Gastrocnemius medialis (tissue), 4 donors: ENCODE data around the gene DIAPH1. TPM values are rescaled to one million over a fixed set of nuclear protein-coding genes. Genes with fewer than 3 reads are reported as not detected.

ENCODE experiments used
- ATAC-seq, 2 donors: fragments of 150-250 bp; one replicate each; pipeline ENCODE4 v1.9.1; 2016
- DNase-seq, 2 donors: peaks; one replicate each; pipeline ENCODE4 v3.0.0-alpha.2; 2019
- H3K27ac ChIP-seq, 4 donors: fragments of 200-600 bp; sonication (generic); 1 replicate in 1 of 4; 2 replicates in 3 of 4; pipeline ENCODE4 v1.5.1; 2016 to 2018; ENCODE audit warnings: mild to moderate bottlenecking in 2 of 4, moderate library complexity in 1 of 4
- H3K27me3 ChIP-seq, 3 donors: fragments of 200-600 bp; sonication (generic) in 2 of 3; 1 replicate in 1 of 3; 2 replicates in 2 of 3; pipeline versions ENCODE4 v1.5.1 to v1.6.0; 2016 to 2019; ENCODE audit warnings: mild to moderate bottlenecking in 1 of 3, moderate library complexity in 1 of 3
- H3K36me3 ChIP-seq, 2 donors: fragments of 200-600 bp; sonication (generic) in 1 of 2; one replicate each; pipeline ENCODE4 v1.5.1; 2017 to 2018
- H3K4me1 ChIP-seq, 2 donors: fragments of 200-600 bp; sonication (generic) in 1 of 2; one replicate each; pipeline ENCODE4 v1.5.1; 2016 to 2017; ENCODE audit warnings: mild to moderate bottlenecking in 2 of 2
- H3K4me3 ChIP-seq, 4 donors: fragments of 200-600 bp; sonication (generic) in 3 of 4; 1 replicate in 1 of 4; 2 replicates in 3 of 4; pipeline ENCODE4 v1.5.1; 2016 to 2019; ENCODE audit warnings: mild to moderate bottlenecking in 2 of 4
- H3K9me3 ChIP-seq, 3 donors: fragments of 200-600 bp; sonication (generic) in 2 of 3; 1 replicate in 1 of 3; 2 replicates in 2 of 3; pipeline ENCODE4 v1.5.1; 2016 to 2019
- CTCF ChIP-seq, 5 experiments: fragments of 450-650 bp in 3 of 5; fragments of 200-600 bp in 2 of 5; sonication (generic) in 2 of 5; IDR thresholded peaks in 4 of 5; conservative IDR thresholded peaks in 1 of 5; 1 replicate in 4 of 5; 2 replicates in 1 of 5; pipeline ENCODE4 v1.5.1; 2016 to 2019; ENCODE audit warnings: antibody characterized with exemption in 5 of 5, mild to moderate bottlenecking in 3 of 5, moderate library complexity in 3 of 5
- POLR2A ChIP-seq, 2 donors: fragments of 450-650 bp; IDR thresholded peaks; one replicate each; pipeline ENCODE4 v1.6.1; 2017; ENCODE audit warnings: antibody characterized with exemption in 2 of 2, mild to moderate bottlenecking in 2 of 2, moderate library complexity in 2 of 2
- in situ Hi-C, 4 donors: fragments of 200-750 bp; cut with MboI; loops; one replicate each; pipeline versions ENCODE4 v1.15.0 to v1.8.0; 2017; ENCODE audit warnings: low sequenced_read_pairs in 4 of 4
- intact Hi-C: fragments of 100-400 bp; cut with DNase I; formaldehyde crosslinking; loops from one replicate; pipeline ENCODE4 v1.15.1; 2023; ENCODE audit warnings: low total_unique reads
- total RNA-seq, 4 donors: library from RNA; depleted of rRNA; stranded (reverse); fragments of >200 nt; gene quantifications; one replicate each; pipeline versions ENCODE4 v1.1.0 to v1.2.3, GENCODE V29; 2016

Gene DIAPH1
- total RNA-seq, 4 donors from 2014 or later, result 98.3 to 324 (median 214) TPM

- ATAC-seq (no peak), DNase-seq (no peak)
- intact Hi-C loops, result no loop called here
- in situ Hi-C loops, result no loop called here
- Histone ChIP-seq H3K27me3 (no peaks in the 10 kb centered on the region), H3K36me3 (no peaks in the 10 kb centered on the region), H3K4me1 (peaks cover 9 to 28% of the 10 kb centered on the region in 2 donors), H3K27ac (no peak overlapping the region), H3K9me3 (no peaks in the 10 kb centered on the region), H3K4me3 (no peak overlapping the region)
- TF ChIP-seq POLR2A (IDR thresholded peaks at IDR 0.05) (no peak), CTCF (IDR thresholded peaks at IDR 0.05 in 4 of 5, conservative IDR thresholded peaks at IDR 0.05 in 1 of 5) (no peak)
Measured at GRCh38 chr5:141490271-141490670, 128.5 kb downstream of the DIAPH1 start.

- no peak for TF ChIP-seq POLR2A (IDR thresholded peaks at IDR 0.05)
- TF ChIP-seq CTCF (IDR thresholded peaks at IDR 0.05 in 4 of 5, conservative IDR thresholded peaks at IDR 0.05 in 1 of 5), result no peak
- no peak for ATAC-seq
- intact Hi-C loops (no loop called here), in situ Hi-C loops (no loop called here)
- no peaks in the 10 kb centered on the region for H3K27me3 ChIP-seq
- peaks cover 11 to 33% of the 10 kb centered on the region in 2 donors for H3K4me1 ChIP-seq
- DNase-seq, result no peak
- no peak overlapping the region for H3K27ac ChIP-seq
- H3K9me3 ChIP-seq, result no peaks in the 10 kb centered on the region
- H3K36me3 ChIP-seq, result no peaks in the 10 kb centered on the region
- H3K4me3 ChIP-seq, result no peak overlapping the region
Measured at GRCh38 chr5:141489841-141490240, 129.0 kb downstream of the DIAPH1 start.

GRCh38 chr5:141488591-141489561 is 129.9 kb downstream of the DIAPH1 start, which contains the start of gene PCDHGC5:
Gene PCDHGC5 (plus strand): TSS chr5:141489081. CDS start chr5:141489241, 160 bp downstream.
- Histone ChIP-seq H3K9me3 (no peaks in the 10 kb centered on the region), H3K27ac (no peak within 1 kb of the TSS), H3K27me3 (no peaks in the 10 kb centered on the region), H3K36me3 (no peaks in the 10 kb centered on the region), H3K4me3 (no peak within 1 kb of the TSS), H3K4me1 (peaks cover 19 to 36% of the 10 kb centered on the region in 2 donors)
- no peak for TF ChIP-seq POLR2A (IDR thresholded peaks at IDR 0.05)
- TF ChIP-seq CTCF (IDR thresholded peaks at IDR 0.05 in 4 of 5, conservative IDR thresholded peaks at IDR 0.05 in 1 of 5), result no peak
- in situ Hi-C loops, result no loop called here
- DNase-seq, result no peak
- no peak for ATAC-seq
- intact Hi-C loops, result no loop called here

- Histone ChIP-seq H3K27me3 (no peaks in the 10 kb centered on the region), H3K4me1 (peaks cover 27 to 37% of the 10 kb centered on the region in 2 donors), H3K27ac (no peak overlapping the region), H3K36me3 (no peaks in the 10 kb centered on the region), H3K9me3 (no peaks in the 10 kb centered on the region), H3K4me3 (no peak overlapping the region)
- intact Hi-C loops, result no loop called here
- in situ Hi-C loops, result no loop called here
- ATAC-seq (no peak), DNase-seq (no peak)
- no peak for TF ChIP-seq POLR2A (IDR thresholded peaks at IDR 0.05)
- TF ChIP-seq CTCF (IDR thresholded peaks at IDR 0.05 in 4 of 5, conservative IDR thresholded peaks at IDR 0.05 in 1 of 5), result no peak
Measured at GRCh38 chr5:141487131-141487530, 131.7 kb downstream of the DIAPH1 start.
